Measurements from ENCODE around the gene PAAF1.

The PAAF1 gene

DNA sequence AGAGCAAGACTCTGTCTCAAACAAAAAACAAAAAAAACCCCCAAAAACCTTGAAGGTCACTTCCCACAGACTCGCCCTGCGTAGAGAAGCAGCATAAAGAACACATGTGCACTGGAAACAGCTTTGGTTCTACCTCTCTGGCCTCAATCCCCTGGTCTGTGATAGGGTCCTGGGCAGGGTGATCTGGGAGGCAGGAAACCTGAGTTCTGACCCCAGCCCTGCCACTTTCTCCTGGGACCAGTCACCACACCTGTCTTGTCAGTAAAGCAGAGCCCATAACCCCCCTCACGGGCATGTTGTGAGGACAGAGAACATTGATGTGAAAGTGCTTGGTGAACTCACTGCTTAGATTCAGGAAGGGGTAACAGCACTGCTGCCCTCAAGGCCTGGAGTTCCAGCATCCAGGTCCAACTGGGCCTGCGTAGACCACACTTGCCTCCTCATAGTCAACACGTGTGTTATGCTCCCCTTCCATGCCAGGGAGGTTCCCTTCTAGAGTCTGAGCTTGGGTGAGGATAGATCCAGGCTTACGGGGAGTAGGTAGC lies 94.4 kb downstream of the PAAF1 start:
- no peak for DNase-seq (ENCODE audit: low read depth)
- TF ChIP-seq, protein P1, sequence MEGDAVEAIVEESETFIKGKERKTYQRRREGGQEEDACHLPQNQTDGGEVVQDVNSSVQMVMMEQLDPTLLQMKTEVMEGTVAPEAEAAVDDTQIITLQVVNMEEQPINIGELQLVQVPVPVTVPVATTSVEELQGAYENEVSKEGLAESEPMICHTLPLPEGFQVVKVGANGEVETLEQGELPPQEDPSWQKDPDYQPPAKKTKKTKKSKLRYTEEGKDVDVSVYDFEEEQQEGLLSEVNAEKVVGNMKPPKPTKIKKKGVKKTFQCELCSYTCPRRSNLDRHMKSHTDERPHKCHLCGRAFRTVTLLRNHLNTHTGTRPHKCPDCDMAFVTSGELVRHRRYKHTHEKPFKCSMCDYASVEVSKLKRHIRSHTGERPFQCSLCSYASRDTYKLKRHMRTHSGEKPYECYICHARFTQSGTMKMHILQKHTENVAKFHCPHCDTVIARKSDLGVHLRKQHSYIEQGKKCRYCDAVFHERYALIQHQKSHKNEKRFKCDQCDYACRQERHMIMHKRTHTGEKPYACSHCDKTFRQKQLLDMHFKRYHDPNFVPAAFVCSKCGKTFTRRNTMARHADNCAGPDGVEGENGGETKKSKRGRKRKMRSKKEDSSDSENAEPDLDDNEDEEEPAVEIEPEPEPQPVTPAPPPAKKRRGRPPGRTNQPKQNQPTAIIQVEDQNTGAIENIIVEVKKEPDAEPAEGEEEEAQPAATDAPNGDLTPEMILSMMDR (IDR thresholded peaks at IDR 0.05; ENCODE audit: low read depth, low read length, missing control alignments): no peak
- in situ Hi-C loops (cut with HindIII; ENCODE audit: low sequenced_read_pairs): no loop called here
- no peak overlapping the region for H3K4me3 ChIP-seq (ENCODE audit: low read depth, low read length)

DNA sequence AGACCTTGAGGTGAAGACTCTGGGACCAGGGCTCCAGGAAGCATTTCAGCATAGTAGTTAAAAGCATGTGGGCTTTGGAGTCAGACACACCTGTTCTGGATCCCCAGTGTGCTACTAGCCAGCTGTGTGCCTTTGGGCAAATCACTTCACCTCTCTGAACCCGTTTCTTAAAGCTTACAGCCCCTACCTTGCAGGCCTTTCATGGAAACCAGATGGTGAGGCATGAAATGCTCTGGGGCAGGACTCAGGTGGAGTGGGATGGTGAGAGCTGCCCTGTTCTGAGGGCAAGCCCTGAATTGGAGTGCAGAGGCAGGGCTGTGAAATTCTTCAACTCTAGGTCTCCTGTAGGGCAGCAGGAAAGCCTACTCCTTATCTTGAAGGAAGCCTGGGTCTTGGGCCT lies 95.4 kb downstream of the PAAF1 start:
- no peak for DNase-seq (ENCODE audit: low read depth)
- TF ChIP-seq, protein P1 (IDR thresholded peaks at IDR 0.05; ENCODE audit: low read depth, low read length, missing control alignments): no peak
- in situ Hi-C loops (cut with HindIII; ENCODE audit: low sequenced_read_pairs): no loop called here

DNA sequence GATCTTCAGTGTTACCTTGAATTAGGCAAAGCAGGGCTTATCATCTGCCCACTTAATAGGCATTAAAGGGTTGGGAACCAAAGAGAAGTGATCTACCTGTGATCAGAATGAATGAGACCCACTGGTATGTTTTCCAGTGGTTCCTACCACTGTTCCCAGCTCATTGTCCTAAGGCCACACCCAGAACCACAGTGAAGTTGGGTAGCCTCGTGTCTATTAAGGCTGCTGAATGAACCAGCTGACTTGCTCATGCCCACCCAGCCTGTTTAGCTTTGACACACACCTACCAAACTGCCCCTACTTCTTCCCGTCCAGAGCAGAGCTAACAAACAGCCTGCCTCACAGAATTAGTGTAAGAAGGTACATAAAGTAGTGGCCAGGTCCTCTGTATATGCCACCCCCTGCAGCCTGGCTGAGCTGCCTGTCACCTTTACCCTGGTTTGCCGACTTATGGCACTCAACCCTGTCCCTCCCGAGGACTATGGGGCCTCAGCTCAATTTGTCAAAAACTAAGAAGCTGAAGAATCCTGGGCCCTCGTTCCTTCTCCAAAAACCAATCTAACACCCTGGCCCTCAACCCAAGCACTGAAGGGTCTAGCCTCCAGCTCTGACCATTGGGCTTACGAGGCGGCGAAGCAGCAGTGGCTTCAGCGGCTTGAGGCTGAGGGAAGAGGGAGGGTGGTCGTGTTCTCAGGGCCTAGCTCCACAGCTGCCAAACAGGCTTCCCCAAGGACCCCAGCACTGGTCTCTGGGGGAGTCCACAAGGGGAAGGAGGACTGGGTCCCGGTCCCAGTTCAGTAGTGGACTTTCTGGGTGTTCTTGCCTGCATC lies 96.0 kb downstream of the PAAF1 start:
- DNase-seq (ENCODE audit: low read depth): no peak
- TF ChIP-seq, protein P1 (IDR thresholded peaks at IDR 0.05; ENCODE audit: low read depth, low read length, missing control alignments): no peak
- in situ Hi-C loops (cut with HindIII; ENCODE audit: low sequenced_read_pairs): no loop called here
- no peak overlapping the region for H3K4me3 ChIP-seq (ENCODE audit: low read depth, low read length)

More for the DNA sequence above, 95.4 kb downstream of the PAAF1 start:
- no peak overlapping the region for H3K4me3 ChIP-seq (ENCODE audit: low read depth, low read length)

DNA sequence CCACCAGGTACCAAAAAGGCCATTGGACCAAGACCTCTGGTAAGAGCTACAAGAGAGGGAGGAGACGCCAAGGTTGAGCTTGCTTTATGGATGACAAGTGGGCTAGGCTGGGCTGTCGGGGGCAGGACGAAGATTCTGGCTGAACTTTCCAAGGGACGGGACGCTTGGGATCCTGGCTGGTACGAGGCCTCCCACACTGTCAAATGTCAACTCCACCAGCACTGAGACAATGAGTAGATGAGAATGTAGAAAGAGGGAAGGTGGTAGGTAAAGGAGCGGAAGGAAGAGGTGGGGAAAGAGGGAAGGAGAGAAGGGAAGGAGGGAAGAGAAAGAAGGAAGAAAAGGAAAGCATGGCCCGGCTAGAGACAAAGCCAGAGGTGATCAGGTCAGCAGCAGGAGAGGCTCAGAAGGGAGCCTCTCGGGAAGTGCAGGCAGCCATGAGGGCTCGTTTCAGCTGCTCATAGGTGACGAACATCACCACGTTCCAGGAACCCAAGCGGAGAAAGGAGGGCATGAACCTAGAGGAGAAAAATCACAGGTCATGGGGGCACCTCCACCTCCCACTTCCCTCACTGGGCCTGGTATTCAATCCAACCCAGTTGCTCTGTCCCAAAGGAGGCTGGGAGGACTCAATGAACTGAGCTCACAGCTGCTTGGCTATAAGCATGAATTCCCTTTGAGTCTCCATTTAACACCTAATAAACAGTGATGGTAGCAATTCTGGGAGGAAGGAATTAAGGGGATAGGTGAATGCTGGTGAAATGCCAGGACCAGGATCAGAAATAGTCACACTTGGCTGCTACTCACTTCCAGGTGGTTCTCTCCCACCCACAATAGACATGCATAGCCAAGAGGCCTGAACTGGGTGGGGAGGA lies 98.0 kb downstream of the PAAF1 start:
- in situ Hi-C loops (cut with HindIII; ENCODE audit: low sequenced_read_pairs): no loop called here
- TF ChIP-seq, protein P1 (IDR thresholded peaks at IDR 0.05; ENCODE audit: low read depth, low read length, missing control alignments): no peak
- DNase-seq (ENCODE audit: low read depth): no peak
- H3K4me3 ChIP-seq (ENCODE audit: low read depth, low read length): no peak overlapping the region

DNA sequence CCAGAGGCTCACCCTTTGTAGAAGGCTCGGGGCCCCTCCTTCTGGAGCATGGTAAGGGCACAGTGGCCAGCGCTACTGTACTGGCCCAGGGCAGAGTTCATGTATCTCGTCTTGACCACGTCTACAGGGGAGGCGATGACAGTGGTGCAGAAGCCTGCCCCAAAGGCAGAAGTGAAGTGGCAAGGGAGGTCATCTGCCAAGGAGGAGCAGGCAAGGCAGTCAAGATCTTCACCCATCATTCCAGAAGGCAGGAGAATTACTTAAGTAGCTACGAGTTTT lies 98.6 kb downstream of the PAAF1 start:
- TF ChIP-seq, protein P1 (IDR thresholded peaks at IDR 0.05; ENCODE audit: low read depth, low read length, missing control alignments): no peak
- DNase-seq (ENCODE audit: low read depth): no peak
- in situ Hi-C loops (cut with HindIII; ENCODE audit: low sequenced_read_pairs): no loop called here
- no peak overlapping the region for H3K4me3 ChIP-seq (ENCODE audit: low read depth, low read length)

DNA sequence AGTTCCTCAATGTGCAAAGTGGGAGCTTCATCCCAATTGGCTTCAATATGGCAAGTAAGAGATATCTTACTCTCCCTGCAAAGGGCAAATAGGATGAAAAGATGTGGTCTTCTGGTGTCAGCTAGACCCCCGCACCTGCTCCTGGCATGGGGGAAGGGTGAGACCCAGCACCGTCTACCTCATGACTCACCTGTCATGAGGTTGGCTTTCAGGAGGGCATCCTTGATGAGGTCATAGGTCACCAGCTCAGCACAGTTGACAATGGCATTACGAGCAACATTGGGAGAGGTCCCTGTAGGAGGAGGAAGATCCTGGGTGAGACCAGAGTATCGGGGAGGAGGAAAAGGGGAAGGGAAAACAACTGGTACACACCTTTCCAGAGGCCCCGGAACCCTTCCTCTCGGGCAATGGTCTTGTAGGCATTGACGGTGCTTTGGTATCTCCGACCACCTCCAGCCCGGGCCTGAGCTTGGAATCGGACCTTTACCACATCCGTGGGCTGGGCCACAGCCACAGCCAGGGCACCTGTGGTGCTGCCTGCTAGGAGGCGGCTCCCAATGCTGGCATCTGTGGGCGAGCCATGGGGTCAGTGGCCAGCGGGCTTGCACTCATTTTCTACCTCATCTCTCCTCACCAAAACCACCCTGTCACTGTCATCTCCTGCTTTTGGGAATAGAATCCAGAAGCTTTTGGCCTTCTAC lies 99.8 kb downstream of the PAAF1 start:
- in situ Hi-C loops (cut with HindIII; ENCODE audit: low sequenced_read_pairs): no loop called here
- no peak for DNase-seq (ENCODE audit: low read depth)
- no peak overlapping the region for H3K4me3 ChIP-seq (ENCODE audit: low read depth, low read length)
- TF ChIP-seq, protein P1 (IDR thresholded peaks at IDR 0.05; ENCODE audit: low read depth, low read length, missing control alignments): no peak

Data from astrocyte of the cerebellum (primary cell).